Uterus (tissue), 2 donors: ENCODE data around the gene CDH4.

Experiments
- CTCF ChIP-seq, 4 experiments: fragments of 200-600 bp in 2 of 4; fragments of 450-650 bp in 2 of 4; sonication (generic) in 2 of 4; IDR thresholded peaks; one replicate each; pipeline ENCODE4 v1.5.1; 2016 to 2019; ENCODE audit warnings: antibody characterized with exemption in 4 of 4, mild to moderate bottlenecking in 2 of 4, moderate library complexity in 1 of 4
- POLR2A ChIP-seq, 2 donors: fragments of 450-650 bp; IDR thresholded peaks; one replicate each; pipeline ENCODE4 v1.6.1; 2016; ENCODE audit warnings: antibody characterized with exemption in 2 of 2, mild to moderate bottlenecking in 1 of 2, moderate library complexity in 1 of 2

GRCh38 chr20:61442718-61443117 is 190.7 kb downstream of the CDH4 start:
- TF ChIP-seq CTCF (IDR thresholded peaks at IDR 0.05) (no peak), POLR2A (IDR thresholded peaks at IDR 0.05) (no peak)
